K562 (cell line): ENCODE measurements around the gene CTPS2. TPM values are rescaled to one million over a fixed set of nuclear protein-coding genes. Genes with fewer than 3 reads are reported as not detected.

Experiments
- ASH1L ChIP-seq: fragments of 450-650 bp; IDR thresholded peaks from 2 replicates; pipeline ENCODE4 v1.6.1; 2018; ENCODE audit warnings: borderline replicate concordance, mild to moderate bottlenecking, low read depth; ENCODE audit not compliant: partially characterized antibody
- DEAF1 ChIP-seq: fragments of 450-650 bp; formaldehyde crosslinking; IDR thresholded peaks from 2 replicates; pipeline ENCODE4 v1.4.0; 2020; ENCODE audit warnings: mild to moderate bottlenecking, moderate library complexity
- HCFC1 ChIP-seq: IDR thresholded peaks from 2 replicates; pipeline ENCODE4 v1.6.1; 2012; ENCODE audit warnings: low read depth, low read length, improper control_type of control experiment
- MTA3 ChIP-seq: fragments of 450-650 bp; formaldehyde crosslinking; IDR thresholded peaks from 2 replicates; pipeline ENCODE4 v1.6.1; 2017; ENCODE audit warnings: mild to moderate bottlenecking, borderline replicate concordance
- SETDB1 ChIP-seq: IDR thresholded peaks from one replicate; pipeline ENCODE4 v1.6.1; 2012; ENCODE audit warnings: low read length, control low read depth, inconsistent platforms
- SOX6 ChIP-seq: fragments of 450-650 bp; IDR thresholded peaks from 2 replicates; pipeline ENCODE4 v1.6.1; 2014; ENCODE audit warnings: mild to moderate bottlenecking
- STAG1 ChIP-seq: sonication (generic); formaldehyde crosslinking; IDR thresholded peaks from 2 replicates; pipeline ENCODE4 v1.5.0; 2020; ENCODE audit warnings: missing genetic modification reagents, borderline replicate concordance
- TCFL5 ChIP-seq: fragments of 250-450 bp; sonication (Bioruptor Pico); conservative IDR thresholded peaks from 2 replicates; pipeline ENCODE4 v1.6.1; 2021; ENCODE audit warnings: mild to moderate bottlenecking, moderate library complexity, matching md5 sums
- THRA ChIP-seq: fragments of 450-650 bp; IDR thresholded peaks from 2 replicates; pipeline ENCODE4 v1.6.1; 2017; ENCODE audit warnings: mild to moderate bottlenecking, moderate library complexity
- WHSC1 ChIP-seq: IDR thresholded peaks from one replicate; pipeline ENCODE4 v1.6.1; 2012; ENCODE audit warnings: low read length, control low read depth, inconsistent platforms
- YY1 ChIP-seq, 3 experiments: IDR thresholded peaks; 2 replicates each; pipeline ENCODE4 v1.6.1; 2011; ENCODE audit warnings: low read length in 2 of 3, mild to moderate bottlenecking in 2 of 3, moderate library complexity in 2 of 3, borderline replicate concordance in 1 of 3, control low read depth in 1 of 3, low read depth in 1 of 3; ENCODE audit not compliant: insufficient read depth in 3 of 3, insufficient replicate concordance in 2 of 3, control insufficient read depth in 1 of 3, insufficient read length in 1 of 3; ENCODE audit errors: extremely low read depth in 1 of 3
- ZBTB40 ChIP-seq, 2 experiments: fragments of 450-650 bp in 1 of 2; sonication (generic) in 1 of 2; formaldehyde crosslinking in 1 of 2; IDR thresholded peaks; 2 replicates each; pipeline versions ENCODE4 v1.7.1 to v1.9.0; 2016 to 2022; ENCODE audit warnings: inconsistent platforms in 1 of 2, mild to moderate bottlenecking in 1 of 2, missing genetic modification reagents in 1 of 2
- ZNF239 ChIP-seq: fragments of 250-450 bp; sonication (Bioruptor Pico); IDR thresholded peaks from 2 replicates; pipeline ENCODE4 v1.4.0; 2020; ENCODE audit warnings: mild to moderate bottlenecking
- ZNF431 ChIP-seq: sonication (generic); formaldehyde crosslinking; IDR thresholded peaks from 2 replicates; pipeline ENCODE4 v1.8.0; 2022; ENCODE audit warnings: mild to moderate bottlenecking, missing genetic modification reagents
- polyA plus RNA-seq, 8 experiments: library from polyadenylated mRNA; depleted of rRNA in 4 of 8; stranded (reverse) in 5 of 8; unstranded in 3 of 8; fragments of >200 nt; fragmentation: Nextera tagmentation in 2 of 8; fragmentation: Illumina TruSeq in 1 of 8; extraction: Ambion mirVana in 2 of 8; extraction: Trizol in 1 of 8; gene quantifications; 2 replicates each; pipeline versions ENCODE4 v1.2.1 to v1.2.3, GENCODE V29; 2011 to 2014; ENCODE audit warnings: inconsistent platforms in 1 of 8, missing spikeins in 1 of 8
- total RNA-seq, 7 experiments: library from RNA; depleted of rRNA in 6 of 7; stranded (reverse); fragments of >200 nt in 6 of 7; fragmentation: Illumina TruSeq in 2 of 7; extraction: Trizol in 2 of 7; gene quantifications; 2 replicates each; pipeline versions ENCODE4 v1.2.1 to v1.2.3, GENCODE V29; 2011 to 2021; ENCODE audit warnings: low replicate concordance in 1 of 7

The CTPS2 gene
- total and polyA plus RNA-seq, 9 of the 15 experiments (the other 6 are each of a cell fraction or from before 2014, with no cell fraction given), result 5.4 to 19.5 (median 14.1) TPM

- TF ChIP-seq SETDB1, result no peak
- TF ChIP-seq HCFC1, result peak; percentile 57; the same call in 1 of the 2 replicates
- TF ChIP-seq TCFL5, result no peak
- TF ChIP-seq WHSC1, result no peak
- peak in 2 of 3 experiments; percentile 5 to 55 for TF ChIP-seq YY1 (IDR thresholded peaks at IDR 0.05; ENCODE audit: borderline replicate concordance in 1 of 3, control insufficient read depth in 1 of 3, extremely low read depth in 1 of 3, insufficient read depth in 3 of 3, insufficient read length in 1 of 3, insufficient replicate concordance in 2 of 3, low read depth in 1 of 3, low read length in 2 of 3)
- no peak for TF ChIP-seq ASH1L
- TF ChIP-seq DEAF1 (CRISPR knock-in tag), result no peak
- TF ChIP-seq ZNF431 (CRISPR knock-in tag), result no peak
- no peak for TF ChIP-seq ZNF239 (CRISPR knock-in tag)
- TF ChIP-seq SOX6, result 0 out of 2 replicates have a peak, but pooled peaks have one; percentile 17
- TF ChIP-seq THRA, result no peak
- TF ChIP-seq STAG1 (CRISPR knock-in tag), result no peak
- peak; percentile 89 for TF ChIP-seq ZBTB40 (IDR thresholded peaks at IDR 0.05)
- no peak for TF ChIP-seq ZBTB40 (CRISPR knock-in tag; IDR thresholded peaks at IDR 0.05)
- peak; percentile 63; the same call in 1 of the 2 replicates for TF ChIP-seq MTA3
Measured at GRCh38 chrX:16719334-16720084, 7.0 kb upstream of the CTPS2 start, which contains the start of gene SYAP1 (continued).
